Measurements from ENCODE around the gene ANXA2. TPM values are rescaled to one million over a fixed set of nuclear protein-coding genes. Genes with fewer than 3 reads are reported as not detected.
"Not testable (repeated sequence)": the region's sequence is repeated elsewhere in the genome, so short reads cannot be mapped to it uniquely, and the experiment has no call there.

The ANXA2 gene
- total RNA-seq, 6 experiments from 2014 or later, result 4,445 to 5,074 (median 4,643) TPM

- no peak for DNase-seq
Observed at GRCh38 chr15:60417112-60417511, 19.3 kb upstream of the ANXA2 start.

GRCh38 chr15:60416484-60416883, 18.7 kb upstream of the ANXA2 start:
- DNase-seq, result no peak
- no peaks in the 10 kb centered on the region for H3K9me3 Mint-ChIP-seq
- no peak for TF ChIP-seq CTCF (IDR thresholded peaks at IDR 0.05)
- H3K36me3 Mint-ChIP-seq (ENCODE audit: low read depth), result 0 out of 2 replicates have a peak, but pooled peaks cover 5% of the 10 kb centered on the region
- H3K27me3 Mint-ChIP-seq (ENCODE audit: insufficient read depth), result peaks cover 2% of the 10 kb centered on the region; the same call in 1 of the 2 replicates
- H3K27ac Mint-ChIP-seq, result no peak overlapping the region
- peaks cover 42% of the 10 kb centered on the region for H3K4me1 Mint-ChIP-seq (ENCODE audit: low read depth)
- no peak overlapping the region for H3K4me3 Mint-ChIP-seq

More at GRCh38 chr15:60417112-60417511, 19.3 kb upstream of the ANXA2 start:
- Mint-ChIP-seq H3K9me3 (no peaks in the 10 kb centered on the region), H3K4me1 (ENCODE audit: low read depth) (peaks cover 48% of the 10 kb centered on the region), H3K27ac (no peak overlapping the region), H3K36me3 (ENCODE audit: low read depth) (0 out of 2 replicates have a peak, but pooled peaks cover 5% of the 10 kb centered on the region), H3K4me3 (no peak overlapping the region), H3K27me3 (ENCODE audit: insufficient read depth) (peaks cover 2% of the 10 kb centered on the region; the same call in 1 of the 2 replicates)
- TF ChIP-seq CTCF (IDR thresholded peaks at IDR 0.05), result no peak

GRCh38 chr15:60414016-60414682, 16.4 kb upstream of the ANXA2 start:
- Mint-ChIP-seq H3K27ac (peak overlapping the region; percentile 49), H3K27me3 (ENCODE audit: insufficient read depth) (peaks cover 2% of the 10 kb centered on the region; the same call in 1 of the 2 replicates), H3K9me3 (no peaks in the 10 kb centered on the region), H3K36me3 (ENCODE audit: low read depth) (0 out of 2 replicates have a peak, but pooled peaks cover 5% of the 10 kb centered on the region), H3K4me1 (ENCODE audit: low read depth) (peaks cover 22% of the 10 kb centered on the region), H3K4me3 (0 out of 2 replicates have a peak overlapping the region, but pooled peaks have one; percentile 11)
- TF ChIP-seq CTCF (IDR thresholded peaks at IDR 0.05), result no peak
- peak; percentile 26 for DNase-seq

- Mint-ChIP-seq H3K27me3 (ENCODE audit: insufficient read depth) (peaks cover 2% of the 10 kb centered on the region; the same call in 1 of the 2 replicates), H3K9me3 (no peaks in the 10 kb centered on the region), H3K4me1 (ENCODE audit: low read depth) (peaks cover 29% of the 10 kb centered on the region), H3K27ac (peak overlapping the region; percentile 67; the same call in 1 of the 2 replicates), H3K4me3 (peak overlapping the region; percentile 17; the same call in 1 of the 2 replicates), H3K36me3 (ENCODE audit: low read depth) (0 out of 2 replicates have a peak, but pooled peaks cover 5% of the 10 kb centered on the region)
- no peak for TF ChIP-seq CTCF (IDR thresholded peaks at IDR 0.05)
- DNase-seq, result peak; percentile 56
Observed at GRCh38 chr15:60413231-60413824, 15.5 kb upstream of the ANXA2 start.

- H3K27me3 Mint-ChIP-seq (ENCODE audit: insufficient read depth); H3K36me3 Mint-ChIP-seq (ENCODE audit: low read depth); DNase-seq; H3K9me3 Mint-ChIP-seq; H3K4me3 Mint-ChIP-seq: not testable (repeated sequence)
- Mint-ChIP-seq H3K27ac (peak overlapping the region; percentile 67; the same call in 1 of the 2 replicates), H3K4me1 (ENCODE audit: low read depth) (peaks cover 34% of the 10 kb centered on the region)
Observed at GRCh38 chr15:60412807-60413206, 15.0 kb upstream of the ANXA2 start.

Data from HFFc6 (cell line).